Prostate gland (tissue), 2 donors: ENCODE data around the gene CEP104.

Source experiments
- POLR2A ChIP-seq: fragments of 450-650 bp; IDR thresholded peaks from one replicate; pipeline ENCODE4 v1.6.1; 2016; ENCODE audit warnings: antibody characterized with exemption, mild to moderate bottlenecking
- TF ChIP-seq, protein P1 (sequence below), 4 experiments: fragments of 200-600 bp in 2 of 4; fragments of 450-650 bp in 2 of 4; sonication (generic) in 2 of 4; IDR thresholded peaks; 1 replicate in 3 of 4; 2 replicates in 1 of 4; pipeline ENCODE4 v1.5.1; 2016 to 2019; ENCODE audit warnings: antibody characterized with exemption in 4 of 4, mild to moderate bottlenecking in 2 of 4, moderate library complexity in 2 of 4

DNA sequence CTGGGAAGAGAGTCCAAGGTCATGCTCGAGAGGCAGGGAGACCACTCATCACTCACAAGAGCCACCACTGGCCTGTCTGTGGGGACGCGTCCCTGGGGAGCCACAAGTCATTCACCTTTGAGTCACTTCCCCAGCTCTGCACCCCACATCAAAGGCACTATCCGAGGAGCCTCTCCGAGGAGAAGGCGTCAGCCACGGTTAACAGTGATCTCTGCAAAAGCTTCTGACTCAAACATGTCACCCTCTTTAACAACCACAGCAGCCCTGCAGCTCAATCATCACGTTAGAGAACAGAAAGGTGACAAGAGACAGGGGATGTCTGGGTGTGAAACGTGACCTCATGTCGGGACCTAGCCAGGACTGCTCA, 69.7 kb downstream of the CEP104 start:
- TF ChIP-seq, protein P1, sequence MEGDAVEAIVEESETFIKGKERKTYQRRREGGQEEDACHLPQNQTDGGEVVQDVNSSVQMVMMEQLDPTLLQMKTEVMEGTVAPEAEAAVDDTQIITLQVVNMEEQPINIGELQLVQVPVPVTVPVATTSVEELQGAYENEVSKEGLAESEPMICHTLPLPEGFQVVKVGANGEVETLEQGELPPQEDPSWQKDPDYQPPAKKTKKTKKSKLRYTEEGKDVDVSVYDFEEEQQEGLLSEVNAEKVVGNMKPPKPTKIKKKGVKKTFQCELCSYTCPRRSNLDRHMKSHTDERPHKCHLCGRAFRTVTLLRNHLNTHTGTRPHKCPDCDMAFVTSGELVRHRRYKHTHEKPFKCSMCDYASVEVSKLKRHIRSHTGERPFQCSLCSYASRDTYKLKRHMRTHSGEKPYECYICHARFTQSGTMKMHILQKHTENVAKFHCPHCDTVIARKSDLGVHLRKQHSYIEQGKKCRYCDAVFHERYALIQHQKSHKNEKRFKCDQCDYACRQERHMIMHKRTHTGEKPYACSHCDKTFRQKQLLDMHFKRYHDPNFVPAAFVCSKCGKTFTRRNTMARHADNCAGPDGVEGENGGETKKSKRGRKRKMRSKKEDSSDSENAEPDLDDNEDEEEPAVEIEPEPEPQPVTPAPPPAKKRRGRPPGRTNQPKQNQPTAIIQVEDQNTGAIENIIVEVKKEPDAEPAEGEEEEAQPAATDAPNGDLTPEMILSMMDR (IDR thresholded peaks at IDR 0.05) = no peak
- TF ChIP-seq POLR2A = no peak
